ENCODE measurements around the gene ASB6.

The ASB6 gene

GRCh38 chr9:129629251-129629820, 12.6 kb downstream of the ASB6 start:
- no peak overlapping the region for H2AFZ ChIP-seq (ENCODE audit: low read length)
- H3K4me3 ChIP-seq (ENCODE audit: low read length, poor library complexity, severe bottlenecking), result peak overlapping the region; percentile 93
- no peaks in the 10 kb centered on the region for H3K9me3 ChIP-seq (ENCODE audit: insufficient read depth, low read depth, low read length)
- TF ChIP-seq CTCF (conservative IDR thresholded peaks at IDR 0.05; ENCODE audit: low read length), result no peak
- TF ChIP-seq EZH2phosphoT487 (IDR thresholded peaks at IDR 0.05; ENCODE audit: borderline replicate concordance), result no peak
- H3K9me2 ChIP-seq (replicated peaks; ENCODE audit: low read depth, low read length), result no peaks in the 10 kb centered on the region
- H3K4me1 ChIP-seq (ENCODE audit: insufficient read depth, low read length, poor library complexity, severe bottlenecking), result peaks cover 28% of the 10 kb centered on the region
- H3K79me2 ChIP-seq (ENCODE audit: insufficient read depth, low read length), result peaks cover 64% of the 10 kb centered on the region
- H3K36me3 ChIP-seq (ENCODE audit: insufficient read depth, low read length), result no peaks in the 10 kb centered on the region
- H4K20me1 ChIP-seq (ENCODE audit: insufficient read depth, low read length, poor library complexity, severe bottlenecking), result peaks cover 26% of the 10 kb centered on the region
- H3K4me2 ChIP-seq (ENCODE audit: low read depth, low read length, poor library complexity, severe bottlenecking), result peak overlapping the region; percentile 95
- H3K27me3 ChIP-seq (ENCODE audit: insufficient read depth, low read length, poor library complexity, severe bottlenecking), result no peaks in the 10 kb centered on the region
- no peak overlapping the region for H3K9ac ChIP-seq (ENCODE audit: low read depth, low read length, poor library complexity, severe bottlenecking)
- no peaks in the 10 kb centered on the region for H3F3A ChIP-seq (ENCODE audit: low read depth)

GRCh38 chr9:129628709-129629108, 13.2 kb downstream of the ASB6 start:
- Histone ChIP-seq H3K9ac (ENCODE audit: low read depth, low read length, poor library complexity, severe bottlenecking) (peak overlapping the region; percentile 12), H3K36me3 (ENCODE audit: insufficient read depth, low read length) (no peaks in the 10 kb centered on the region), H3K79me2 (ENCODE audit: insufficient read depth, low read length) (peaks cover 64% of the 10 kb centered on the region), H3K4me3 (ENCODE audit: low read length, poor library complexity, severe bottlenecking) (peak overlapping the region; percentile 93), H3K4me1 (ENCODE audit: insufficient read depth, low read length, poor library complexity, severe bottlenecking) (peaks cover 29% of the 10 kb centered on the region), H3K27me3 (ENCODE audit: insufficient read depth, low read length, poor library complexity, severe bottlenecking) (no peaks in the 10 kb centered on the region), H3K4me2 (ENCODE audit: low read depth, low read length, poor library complexity, severe bottlenecking) (peak overlapping the region; percentile 95), H2AFZ (ENCODE audit: low read length) (no peak overlapping the region), H3F3A (ENCODE audit: low read depth) (no peaks in the 10 kb centered on the region), H4K20me1 (ENCODE audit: insufficient read depth, low read length, poor library complexity, severe bottlenecking) (peaks cover 26% of the 10 kb centered on the region), H3K9me3 (ENCODE audit: insufficient read depth, low read depth, low read length) (no peaks in the 10 kb centered on the region), H3K9me2 (replicated peaks; ENCODE audit: low read depth, low read length) (no peaks in the 10 kb centered on the region)
- no peak for TF ChIP-seq EZH2phosphoT487 (IDR thresholded peaks at IDR 0.05; ENCODE audit: borderline replicate concordance)
- no peak for TF ChIP-seq CTCF (conservative IDR thresholded peaks at IDR 0.05; ENCODE audit: low read length)

- Histone ChIP-seq H3F3A (ENCODE audit: low read depth) (no peaks in the 10 kb centered on the region), H3K4me2 (ENCODE audit: low read depth, low read length, poor library complexity, severe bottlenecking) (peak overlapping the region; percentile 95), H4K20me1 (ENCODE audit: insufficient read depth, low read length, poor library complexity, severe bottlenecking) (peaks cover 26% of the 10 kb centered on the region), H2AFZ (ENCODE audit: low read length) (no peak overlapping the region), H3K79me2 (ENCODE audit: insufficient read depth, low read length) (peaks cover 60% of the 10 kb centered on the region), H3K36me3 (ENCODE audit: insufficient read depth, low read length) (no peaks in the 10 kb centered on the region), H3K9me2 (replicated peaks; ENCODE audit: low read depth, low read length) (no peaks in the 10 kb centered on the region), H3K9me3 (ENCODE audit: insufficient read depth, low read depth, low read length) (no peaks in the 10 kb centered on the region), H3K9ac (ENCODE audit: low read depth, low read length, poor library complexity, severe bottlenecking) (peak overlapping the region; percentile 81), H3K4me1 (ENCODE audit: insufficient read depth, low read length, poor library complexity, severe bottlenecking) (peaks cover 29% of the 10 kb centered on the region), H3K4me3 (ENCODE audit: low read length, poor library complexity, severe bottlenecking) (peak overlapping the region; percentile 93), H3K27me3 (ENCODE audit: insufficient read depth, low read length, poor library complexity, severe bottlenecking) (no peaks in the 10 kb centered on the region)
- TF ChIP-seq EZH2phosphoT487 (IDR thresholded peaks at IDR 0.05; ENCODE audit: borderline replicate concordance) (no peak), CTCF (conservative IDR thresholded peaks at IDR 0.05; ENCODE audit: low read length) (no peak)
Measured at GRCh38 chr9:129627556-129628440, 14.2 kb downstream of the ASB6 start.

Data from Loucy (cell line).